Skin epidermis (tissue), 12 donors: Measurements from ENCODE around the gene FFAR1.
"Not testable (repeated sequence)": the region's sequence is repeated elsewhere in the genome, so short reads cannot be mapped to it uniquely, and the experiment has no call there.

ENCODE experiments used
- H3K27ac ChIP-seq, 21 experiments: fragments of 200-600 bp; sonication (generic) in 11 of 21; one replicate each; pipeline ENCODE4 v1.5.0; 2020; ENCODE audit warnings: mild to moderate bottlenecking in 3 of 21, inconsistent platforms in 2 of 21, moderate library complexity in 2 of 21
- H3K4me3 ChIP-seq, 7 experiments: fragments of 200-600 bp; sonication (generic) in 2 of 7; one replicate each; pipeline ENCODE4 v1.5.0; 2020; ENCODE audit warnings: inconsistent platforms in 2 of 7, mild to moderate bottlenecking in 2 of 7, moderate library complexity in 1 of 7

FFAR1 gene

GRCh38 chr19:35354898-35355297, 7.2 kb downstream of the FFAR1 start:
- Histone ChIP-seq H3K27ac (no peak overlapping the region), H3K4me3 (no peak overlapping the region)

GRCh38 chr19:35355791-35356460, 8.2 kb downstream of the FFAR1 start:
- no peak overlapping the region for H3K4me3 ChIP-seq
- no peak overlapping the region for H3K27ac ChIP-seq

GRCh38 chr19:35357867-35358573, 10.3 kb downstream of the FFAR1 start, which contains the start of gene FFAR3:
Gene FFAR3 (plus strand): TSS chr19:35358460. CDS start chr19:35358891, 431 bp downstream.
- no peak within 1 kb of the TSS for H3K4me3 ChIP-seq

GRCh38 chr19:35358834-35359233, 11.1 kb downstream of the FFAR1 start:
- H3K4me3 ChIP-seq, H3K27ac ChIP-seq: not testable (repeated sequence)

More at GRCh38 chr19:35357867-35358573, 10.3 kb downstream of the FFAR1 start, which contains the start of gene FFAR3:
- H3K27ac ChIP-seq = no peak within 1 kb of the TSS

- not testable (repeated sequence) for H3K27ac ChIP-seq, H3K4me3 ChIP-seq
Measured at GRCh38 chr19:35359395-35359794, 11.7 kb downstream of the FFAR1 start.

GRCh38 chr19:35360081-35360480, 12.4 kb downstream of the FFAR1 start:
- H3K4me3 ChIP-seq, H3K27ac ChIP-seq: not testable (repeated sequence)

GRCh38 chr19:35360880-35361420, 13.2 kb downstream of the FFAR1 start:
- no peak overlapping the region for H3K4me3 ChIP-seq
- no peak overlapping the region for H3K27ac ChIP-seq

GRCh38 chr19:35362261-35363000, 14.7 kb downstream of the FFAR1 start:
- no peak overlapping the region for H3K4me3 ChIP-seq
- no peak overlapping the region for H3K27ac ChIP-seq

GRCh38 chr19:35363001-35363590, 15.4 kb downstream of the FFAR1 start:
- Histone ChIP-seq H3K4me3 (no peak overlapping the region), H3K27ac (no peak overlapping the region)

- no peak overlapping the region for H3K27ac ChIP-seq
- H3K4me3 ChIP-seq = no peak overlapping the region
Measured at GRCh38 chr19:35363711-35364425, 16.2 kb downstream of the FFAR1 start.

GRCh38 chr19:35365303-35365702, 17.6 kb downstream of the FFAR1 start:
- Histone ChIP-seq H3K27ac (no peak overlapping the region), H3K4me3 (no peak overlapping the region)

GRCh38 chr19:35368378-35368777, 20.7 kb downstream of the FFAR1 start:
- no peak overlapping the region for H3K4me3 ChIP-seq
- no peak overlapping the region for H3K27ac ChIP-seq

GRCh38 chr19:35369522-35369921, 21.8 kb downstream of the FFAR1 start:
- Histone ChIP-seq H3K4me3 (no peak overlapping the region), H3K27ac (no peak overlapping the region)

- no peak within 1 kb of the TSS for H3K27ac ChIP-seq
Measured at GRCh38 chr19:35370722-35371121, 23.0 kb downstream of the FFAR1 start, which contains the start of gene GPR42. Gene GPR42 (plus strand): TSS chr19:35371068. CDS start chr19:35371360, 292 bp downstream.

GRCh38 chr19:35373492-35373891, 25.8 kb downstream of the FFAR1 start:
- H3K27ac ChIP-seq = no peak overlapping the region
- H3K4me3 ChIP-seq = no peak overlapping the region

More at GRCh38 chr19:35370722-35371121, 23.0 kb downstream of the FFAR1 start, which contains the start of gene GPR42:
- no peak within 1 kb of the TSS for H3K4me3 ChIP-seq

GRCh38 chr19:35374031-35374430, 26.3 kb downstream of the FFAR1 start:
- not testable (repeated sequence) for H3K27ac ChIP-seq, H3K4me3 ChIP-seq

GRCh38 chr19:35375505-35376307, 28.0 kb downstream of the FFAR1 start:
- no peak overlapping the region for H3K4me3 ChIP-seq
- no peak overlapping the region for H3K27ac ChIP-seq

GRCh38 chr19:35377656-35378055, 30.0 kb downstream of the FFAR1 start:
- Histone ChIP-seq H3K4me3 (no peak overlapping the region), H3K27ac (no peak overlapping the region)
